Subcutaneous abdominal adipose tissue (tissue), 5 donors: ENCODE measurements around the gene MPEG1.
A peak's percentile ranks its signal among the peaks of the same experiment; 100 is the strongest.

Experiments used
- H3K27ac ChIP-seq: one replicate; pipeline ENCODE4 v1.7.0; 2013; ENCODE audit warnings: low read depth, mild to moderate bottlenecking, inconsistent platforms, low read length, moderate library complexity
- H3K27me3 ChIP-seq, 5 donors: one replicate each; pipeline ENCODE4 v1.7.0; 2013; ENCODE audit warnings: low read length in 5 of 5, inconsistent platforms in 1 of 5; ENCODE audit not compliant: control insufficient read depth in 5 of 5, insufficient read depth in 4 of 5
- H3K36me3 ChIP-seq, 5 donors: one replicate each; pipeline ENCODE4 v1.7.0; 2013; ENCODE audit warnings: low read length in 5 of 5; ENCODE audit not compliant: control insufficient read depth in 5 of 5, insufficient read depth in 5 of 5
- H3K4me1 ChIP-seq, 5 donors: one replicate each; pipeline ENCODE4 v1.7.0; 2013; ENCODE audit warnings: low read length in 5 of 5, mild to moderate bottlenecking in 3 of 5, moderate library complexity in 1 of 5; ENCODE audit not compliant: control insufficient read depth in 5 of 5, insufficient read depth in 5 of 5
- H3K4me3 ChIP-seq, 5 donors: one replicate each; pipeline ENCODE4 v1.7.0; 2013; ENCODE audit warnings: low read length in 5 of 5, low read depth in 1 of 5
- H3K9ac ChIP-seq, 5 donors: one replicate each; pipeline ENCODE4 v1.7.0; 2013; ENCODE audit warnings: low read length in 5 of 5, mild to moderate bottlenecking in 4 of 5, moderate library complexity in 3 of 5
- H3K9me3 ChIP-seq, 5 donors: one replicate each; pipeline ENCODE4 v1.7.0; 2013; ENCODE audit warnings: low read length in 5 of 5; ENCODE audit not compliant: control insufficient read depth in 5 of 5
- donor health status: healthy.
- donor health status: healthy.
- donor health status: healthy.
- donor health status: healthy.
- donor health status: healthy.

Gene MPEG1

DNA sequence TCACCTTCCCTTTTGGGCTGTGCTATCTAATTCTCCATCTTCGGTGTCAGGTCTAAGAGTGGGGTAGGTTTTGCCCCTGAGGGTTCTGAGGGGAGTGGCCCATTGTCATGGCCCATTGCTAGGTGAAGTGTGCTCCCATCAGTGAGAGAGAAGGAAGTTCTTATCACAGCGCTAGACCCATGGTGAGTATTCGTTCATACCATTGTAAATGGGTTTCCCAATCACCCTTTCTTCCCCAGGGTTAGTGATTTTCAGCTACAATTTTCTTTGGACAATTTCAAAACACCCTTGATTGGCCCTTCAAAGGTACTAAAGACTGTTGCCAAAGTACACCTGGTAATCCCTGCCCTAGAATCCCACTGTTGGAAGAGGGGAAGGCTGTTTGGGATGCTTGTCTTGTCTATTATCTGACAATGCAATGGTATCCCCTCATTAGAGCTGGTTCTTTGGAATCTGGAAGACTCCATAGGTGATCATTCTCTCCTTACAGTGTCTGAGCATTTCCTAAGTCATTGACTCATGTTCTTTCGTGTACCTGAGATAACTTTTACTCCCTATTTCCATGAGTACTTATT is 20.2 kb downstream of the MPEG1 start:
- H3K27ac ChIP-seq = no peak overlapping the region
- no peak overlapping the region for H3K9ac ChIP-seq
- H3K4me3 ChIP-seq = no peak overlapping the region

DNA sequence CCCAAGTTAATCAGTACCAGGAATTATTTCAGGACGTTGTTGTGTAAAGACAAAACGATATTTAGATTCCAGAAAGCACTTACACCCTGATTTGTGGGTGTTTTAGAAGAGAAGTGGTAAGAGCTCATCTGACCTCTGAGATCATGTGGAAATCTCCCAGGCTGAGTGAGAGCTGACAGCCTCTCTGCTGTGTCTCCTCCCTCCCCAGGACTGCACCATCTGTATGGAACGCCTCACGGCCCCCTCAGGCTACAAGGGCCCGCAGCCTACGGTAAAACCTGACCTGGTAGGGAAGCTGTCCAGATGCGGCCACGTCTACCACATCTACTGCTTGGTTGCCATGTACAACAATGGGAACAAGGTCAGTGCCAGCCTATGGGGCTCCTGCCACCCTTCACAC is 20.8 kb downstream of the MPEG1 start:
- Histone ChIP-seq H3K27me3 (no peaks in the 10 kb centered on the region), H3K4me1 (peaks cover 19 to 76% (median 45%) of the 10 kb centered on the region in 5 donors), H3K36me3 (peaks cover 28 to 70% (median 58%) of the 10 kb centered on the region in 5 donors), H3K27ac (peak overlapping the region; percentile 91), H3K4me3 (no peak overlapping the region), H3K9ac (no peak overlapping the region), H3K9me3 (no peaks in the 10 kb centered on the region)

More for the DNA sequence above, 20.2 kb downstream of the MPEG1 start:
- Histone ChIP-seq H3K27me3 (no peaks in the 10 kb centered on the region), H3K36me3 (peaks cover 28 to 76% (median 61%) of the 10 kb centered on the region in 5 donors), H3K9me3 (no peaks in the 10 kb centered on the region), H3K4me1 (peaks cover 19 to 76% (median 42%) of the 10 kb centered on the region in 5 donors)

DNA sequence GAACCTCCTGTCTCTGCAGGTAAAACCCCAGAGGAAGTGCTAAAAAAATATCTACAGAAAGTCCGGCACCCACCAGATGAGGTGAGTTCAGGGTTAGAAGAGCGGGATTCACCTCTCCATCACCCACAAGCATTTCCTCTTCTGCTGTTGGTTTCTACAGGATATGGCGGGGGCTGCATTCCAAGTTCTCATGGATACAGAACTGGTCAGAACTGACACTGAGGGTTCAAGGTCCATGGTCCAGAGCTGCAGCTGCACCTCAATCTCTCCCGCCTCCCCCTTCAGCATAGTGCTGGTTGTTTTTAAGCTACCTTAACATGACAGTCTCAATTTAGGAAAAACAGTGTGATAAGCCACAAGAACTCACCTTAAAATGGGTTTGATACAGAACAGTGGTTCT is 21.6 kb downstream of the MPEG1 start:
- Histone ChIP-seq H3K27me3 (no peaks in the 10 kb centered on the region), H3K4me3 (no peak overlapping the region), H3K9ac (no peak overlapping the region), H3K4me1 (peaks cover 22 to 76% (median 53%) of the 10 kb centered on the region in 5 donors), H3K27ac (peak overlapping the region; percentile 91), H3K36me3 (peaks cover 25 to 62% (median 50%) of the 10 kb centered on the region in 5 donors), H3K9me3 (no peaks in the 10 kb centered on the region)

DNA sequence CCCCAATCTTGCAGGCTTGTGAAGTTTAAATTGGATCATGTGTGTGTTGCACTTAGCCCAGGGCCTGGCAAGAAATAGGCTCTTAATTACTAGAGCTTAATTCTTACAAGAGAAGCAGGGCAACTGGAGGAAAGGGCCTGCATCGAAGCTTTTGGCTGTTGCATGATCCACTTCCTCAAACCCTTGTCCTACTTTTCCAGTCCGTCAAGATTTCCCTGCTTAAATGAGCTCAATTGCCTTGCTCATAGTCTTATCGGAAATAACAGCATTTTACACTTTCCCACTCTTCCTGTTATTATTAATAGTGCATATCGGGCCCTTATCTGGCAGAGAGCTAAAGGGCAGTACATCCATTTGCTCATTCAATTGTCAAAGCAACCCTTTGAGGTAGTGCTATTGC is 22.7 kb downstream of the MPEG1 start:
- Histone ChIP-seq H3K27ac (peak overlapping the region; percentile 91), H3K36me3 (peaks cover 17 to 52% (median 41%) of the 10 kb centered on the region in 5 donors), H3K27me3 (no peaks in the 10 kb centered on the region), H3K9me3 (no peaks in the 10 kb centered on the region), H3K4me3 (peak overlapping the region in 1 of 5 donors; percentile 3), H3K9ac (peak overlapping the region in 2 of 5 donors; percentile 68 to 71), H3K4me1 (peaks cover 29 to 76% (median 64%) of the 10 kb centered on the region in 5 donors)

DNA sequence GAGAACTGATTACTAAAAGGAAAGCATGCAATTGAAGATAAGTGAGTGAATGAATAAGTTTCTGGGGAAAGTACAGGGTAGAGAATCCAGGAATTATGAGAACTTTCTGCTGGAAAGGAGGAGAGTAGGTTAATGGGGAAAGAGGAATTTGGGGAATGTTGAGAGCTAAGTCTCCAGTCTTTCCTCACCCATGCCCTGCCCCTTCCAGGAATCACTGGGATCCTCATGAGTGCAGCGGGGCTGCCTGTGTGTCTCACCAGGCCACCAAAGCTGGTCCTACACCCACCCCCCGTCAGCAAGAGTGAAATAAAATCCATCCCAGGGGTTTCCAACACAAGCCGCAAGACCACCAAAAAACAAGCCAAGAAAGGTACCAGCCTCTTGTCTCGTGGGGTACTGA is 23.8 kb downstream of the MPEG1 start:
- Histone ChIP-seq H3K27ac (peak overlapping the region; percentile 91), H3K36me3 (peaks cover 12 to 45% (median 32%) of the 10 kb centered on the region in 5 donors), H3K9me3 (no peaks in the 10 kb centered on the region), H3K4me1 (peaks cover 32 to 81% (median 74%) of the 10 kb centered on the region in 5 donors), H3K9ac (peak overlapping the region in 4 of 5 donors; percentile 15 to 77 (median 55)), H3K27me3 (no peaks in the 10 kb centered on the region), H3K4me3 (no peak overlapping the region)

DNA sequence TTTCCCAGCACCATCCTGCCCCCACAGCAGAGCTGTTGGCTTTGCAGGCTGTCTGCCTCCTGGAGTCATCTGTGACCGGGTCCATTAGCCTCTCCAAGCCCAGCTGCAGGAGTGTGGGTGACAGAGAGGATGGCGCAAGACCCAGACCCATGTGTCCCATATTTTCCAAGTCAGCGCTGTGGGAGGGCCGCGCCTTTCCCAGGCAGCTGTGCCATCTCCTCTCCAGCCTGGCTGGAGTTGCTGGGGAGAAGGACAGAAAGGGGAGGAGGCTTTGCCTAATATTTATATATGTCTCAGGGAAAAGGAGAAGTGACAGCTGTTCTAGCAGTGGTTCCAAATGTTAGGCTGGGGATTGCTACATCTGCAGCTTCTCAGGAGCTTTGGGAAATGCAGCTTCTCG is 25.1 kb downstream of the MPEG1 start:
- peaks cover 7 to 38% (median 25%) of the 10 kb centered on the region in 5 donors for H3K36me3 ChIP-seq
- H3K4me3 ChIP-seq = no peak overlapping the region
- H3K9me3 ChIP-seq = no peaks in the 10 kb centered on the region
- H3K27me3 ChIP-seq = no peaks in the 10 kb centered on the region
- H3K27ac ChIP-seq = peak overlapping the region; percentile 91
- H3K4me1 ChIP-seq = peaks cover 35 to 93% (median 82%) of the 10 kb centered on the region in 5 donors
- H3K9ac ChIP-seq = peak overlapping the region in 4 of 5 donors; percentile 17 to 77 (median 48)

DNA sequence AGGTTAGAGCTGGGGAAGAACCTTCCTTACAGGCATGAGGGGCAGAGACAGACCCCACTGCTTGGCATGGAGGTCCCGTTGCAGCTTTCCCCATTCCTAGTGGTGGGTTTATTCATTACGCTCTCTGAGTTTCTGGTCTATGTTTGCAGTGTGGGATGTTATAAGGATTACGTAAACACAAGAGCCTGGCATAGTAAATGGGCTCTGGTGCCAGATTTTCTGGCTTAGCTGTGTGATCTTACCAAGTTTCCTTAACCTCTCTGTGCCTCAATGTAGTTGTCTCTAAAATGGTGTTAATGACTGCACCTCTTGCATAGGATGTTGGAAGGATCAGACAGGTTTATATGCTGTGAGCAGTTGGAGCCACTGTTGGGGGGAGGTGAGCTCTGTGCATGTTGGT is 25.7 kb downstream of the MPEG1 start:
- H3K27ac ChIP-seq = peak overlapping the region; percentile 91
- no peaks in the 10 kb centered on the region for H3K9me3 ChIP-seq
- peaks cover 36 to 96% (median 82%) of the 10 kb centered on the region in 5 donors for H3K4me1 ChIP-seq
- no peaks in the 10 kb centered on the region for H3K27me3 ChIP-seq
- peaks cover 5 to 38% (median 25%) of the 10 kb centered on the region in 5 donors for H3K36me3 ChIP-seq
- H3K9ac ChIP-seq = peak overlapping the region in 4 of 5 donors; percentile 17 to 68 (median 42)
- H3K4me3 ChIP-seq = peak overlapping the region in 1 of 5 donors; percentile 5

DNA sequence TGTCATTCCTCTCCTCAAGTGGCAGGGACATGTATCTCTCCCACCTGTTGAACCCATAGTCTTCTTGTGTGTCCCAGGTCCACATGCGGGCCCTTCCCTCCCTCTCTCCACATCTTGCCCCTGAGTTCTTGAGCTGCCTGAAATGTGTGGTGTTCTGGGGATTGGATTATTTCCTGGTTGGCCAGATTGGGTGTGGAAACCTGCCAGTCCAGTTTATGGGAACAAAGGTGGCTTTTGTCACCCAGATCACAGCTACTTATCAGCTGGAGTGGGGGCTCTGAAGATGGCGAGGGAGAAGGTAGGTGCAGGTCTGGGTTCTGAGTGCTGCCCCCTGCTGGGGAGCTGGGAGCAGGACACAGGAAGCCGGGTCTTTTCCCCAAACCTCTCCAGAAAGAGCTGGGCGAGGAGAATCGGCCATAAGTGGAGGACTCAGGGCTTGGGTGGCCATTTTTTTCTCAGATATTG is 26.6 kb downstream of the MPEG1 start:
- H3K4me1 ChIP-seq = peaks cover 36 to 89% (median 80%) of the 10 kb centered on the region in 5 donors
- H3K9me3 ChIP-seq = no peaks in the 10 kb centered on the region
- H3K4me3 ChIP-seq = no peak overlapping the region
- H3K9ac ChIP-seq = peak overlapping the region in 4 of 5 donors; percentile 46 to 77 (median 68)
- peak overlapping the region; percentile 91 for H3K27ac ChIP-seq
- peaks cover 5 to 37% (median 23%) of the 10 kb centered on the region in 5 donors for H3K36me3 ChIP-seq
- H3K27me3 ChIP-seq = no peaks in the 10 kb centered on the region

DNA sequence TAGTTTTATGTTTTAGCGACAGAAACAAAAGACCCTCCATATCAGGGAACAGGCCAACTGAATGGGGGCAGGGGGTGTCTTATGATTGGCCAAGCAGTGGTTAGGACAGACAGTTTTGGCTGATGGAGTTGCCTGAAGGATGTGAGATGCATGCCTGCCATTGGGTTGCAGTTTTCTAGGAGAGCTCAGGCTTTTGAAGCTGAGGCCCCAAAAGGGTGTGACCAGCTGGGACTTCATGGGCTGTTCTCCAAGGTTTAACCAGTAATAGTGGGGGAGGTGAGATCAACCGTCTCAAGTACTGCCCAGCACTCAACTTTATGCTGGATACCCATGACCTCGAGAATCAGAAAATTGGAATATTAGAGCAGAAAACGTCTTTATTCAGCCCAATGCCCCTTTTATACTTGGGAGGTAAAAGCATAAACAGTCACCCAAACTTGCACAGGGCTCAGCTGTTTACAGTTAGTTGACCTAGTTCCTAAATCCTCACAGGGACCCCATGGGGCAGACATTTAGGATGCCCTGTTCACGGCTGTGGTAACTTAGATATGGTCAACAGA is 27.3 kb downstream of the MPEG1 start:
- H3K9me3 ChIP-seq = no peaks in the 10 kb centered on the region
- H3K27me3 ChIP-seq = no peaks in the 10 kb centered on the region
- no peak overlapping the region for H3K4me3 ChIP-seq
- peak overlapping the region; percentile 2 to 77 (median 68) for H3K9ac ChIP-seq
- peaks cover 36 to 82% (median 73%) of the 10 kb centered on the region in 5 donors for H3K4me1 ChIP-seq
- H3K27ac ChIP-seq = peak overlapping the region; percentile 91
- peaks cover 5 to 32% (median 20%) of the 10 kb centered on the region in 5 donors for H3K36me3 ChIP-seq

DNA sequence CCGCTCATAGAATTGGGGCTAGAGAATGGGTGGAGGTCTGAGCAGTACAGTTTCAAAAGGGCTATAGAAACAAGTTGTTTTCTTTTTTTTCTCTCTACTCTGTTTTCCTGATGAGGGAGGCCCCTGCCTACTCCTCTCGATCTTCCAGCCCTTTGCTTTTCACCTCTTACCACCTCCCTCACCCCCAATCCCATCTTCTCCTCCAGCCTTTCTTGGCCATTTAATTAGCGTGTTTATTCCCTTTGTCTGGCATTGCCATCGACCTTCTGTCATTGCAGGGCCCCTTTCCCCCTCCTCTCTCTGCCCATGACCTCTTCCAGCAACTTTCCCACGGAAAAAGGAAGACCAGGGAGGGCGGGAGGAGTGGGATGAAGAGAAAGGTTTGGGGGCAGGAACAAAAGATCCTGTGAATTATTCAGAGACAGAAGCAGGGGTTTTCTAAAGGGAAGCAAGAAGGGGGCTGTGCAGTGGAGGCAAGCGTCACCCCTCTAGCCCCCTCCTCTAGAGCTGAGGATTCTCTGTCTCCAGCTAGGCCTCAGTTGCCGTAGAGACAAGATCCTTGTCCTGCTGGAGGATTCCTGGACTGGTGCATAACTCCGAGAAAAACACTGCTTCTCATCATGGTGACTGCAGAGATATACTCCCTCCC is 27.9 kb downstream of the MPEG1 start:
- Histone ChIP-seq H3K36me3 (peaks cover 5 to 32% (median 20%) of the 10 kb centered on the region in 5 donors), H3K27ac (peak overlapping the region; percentile 91), H3K4me1 (peaks cover 34 to 76% (median 66%) of the 10 kb centered on the region in 5 donors), H3K9ac (peak overlapping the region in 3 of 5 donors; percentile 2 to 48 (median 37)), H3K27me3 (no peaks in the 10 kb centered on the region), H3K4me3 (no peak overlapping the region), H3K9me3 (no peaks in the 10 kb centered on the region)
